Hepatocyte (in vitro differentiated cells): Measurements from ENCODE around the gene OSBPL3.

Source experiments
- CTCF ChIP-seq: fragments of 200-600 bp; sonication (generic); IDR thresholded peaks from 2 replicates; pipeline ENCODE4 v1.5.1; 2016; ENCODE audit warnings: antibody characterized with exemption, mild to moderate bottlenecking; ENCODE audit not compliant: poor library complexity
- EZH2 ChIP-seq: fragments of 200-600 bp; sonication (generic); IDR thresholded peaks from 2 replicates; pipeline ENCODE4 v1.6.1; 2016; ENCODE audit warnings: antibody characterized with exemption, mild to moderate bottlenecking, borderline replicate concordance

GRCh38 chr7:24967696-24968095 lies 12.3 kb downstream of the OSBPL3 start:
- TF ChIP-seq CTCF (no peak), EZH2 (no peak)
